MM.1S (cell line): Measurements from ENCODE around the gene RTN4.

ENCODE experiments used
- DNase-seq: peaks from one replicate; pipeline ENCODE4 v3.0.0-alpha.2; 2015
- H2AFZ ChIP-seq: fragments of 300-600 bp; sonication (generic); 2 replicates; pipeline ENCODE4 v1.6.0; 2016; ENCODE audit warnings: antibody characterized with exemption, low read length
- H3F3A ChIP-seq: fragments of 300-600 bp; sonication (generic); 2 replicates; pipeline ENCODE4 v1.6.1; 2016; ENCODE audit warnings: mild to moderate bottlenecking, antibody characterized with exemption, low read length, moderate library complexity, mixed read lengths; ENCODE audit not compliant: insufficient read depth
- H3K27ac ChIP-seq: fragments of 300-600 bp; sonication (generic); 2 replicates; pipeline ENCODE4 v1.5.1; 2016; ENCODE audit warnings: mild to moderate bottlenecking, low read length
- H3K27me3 ChIP-seq: fragments of 300-600 bp; sonication (generic); replicated peaks from 2 replicates; pipeline ENCODE4 v1.6.0; 2016; ENCODE audit warnings: low read length; ENCODE audit not compliant: insufficient read depth
- H3K36me3 ChIP-seq: fragments of 300-600 bp; sonication (generic); replicated peaks from 2 replicates; pipeline ENCODE4 v1.6.1; 2016; ENCODE audit warnings: mild to moderate bottlenecking, low read length, mixed read lengths; ENCODE audit not compliant: insufficient read depth
- H3K4me1 ChIP-seq: fragments of 300-600 bp; sonication (generic); 2 replicates; pipeline ENCODE4 v1.6.1; 2016; ENCODE audit warnings: low read length, mixed read lengths
- H3K4me2 ChIP-seq: fragments of 300-600 bp; sonication (generic); 2 replicates; pipeline ENCODE4 v1.6.0; 2016; ENCODE audit warnings: low read depth, low read length
- H3K4me3 ChIP-seq: fragments of 300-600 bp; sonication (generic); 2 replicates; pipeline ENCODE4 v1.5.1; 2016; ENCODE audit warnings: low read length, mixed read lengths
- H3K79me2 ChIP-seq: fragments of 300-600 bp; sonication (generic); 2 replicates; pipeline ENCODE4 v1.6.1; 2016; ENCODE audit warnings: mixed run types, low read length, mixed read lengths
- H3K9ac ChIP-seq: fragments of 300-600 bp; sonication (generic); 2 replicates; pipeline ENCODE4 v1.6.1; 2016; ENCODE audit warnings: low read length, mixed read lengths
- H3K9me2 ChIP-seq: fragments of 300-600 bp; sonication (generic); replicated peaks from 2 replicates; pipeline ENCODE4 v1.6.1; 2016; ENCODE audit warnings: mild to moderate bottlenecking, low read length, mixed read lengths; ENCODE audit not compliant: insufficient read depth
- H3K9me3 ChIP-seq: fragments of 300-600 bp; sonication (generic); replicated peaks from 2 replicates; pipeline ENCODE4 v1.6.1; 2016; ENCODE audit warnings: mild to moderate bottlenecking, low read length, mixed read lengths; ENCODE audit not compliant: insufficient read depth
- H4K20me1 ChIP-seq: fragments of 300-600 bp; sonication (generic); 2 replicates; pipeline ENCODE4 v1.6.1; 2016; ENCODE audit warnings: mild to moderate bottlenecking, low read length, moderate library complexity, mixed read lengths; ENCODE audit not compliant: insufficient read depth
- CTCF ChIP-seq: fragments of 300-600 bp; sonication (generic); IDR thresholded peaks from 2 replicates; pipeline ENCODE4 v1.5.1; 2016; ENCODE audit warnings: antibody characterized with exemption, low read length, mixed read lengths
- EZH2 ChIP-seq: fragments of 300-600 bp; sonication (generic); optimal IDR thresholded peaks from 2 replicates; pipeline ENCODE3; 2017; ENCODE audit warnings: low read depth, mild to moderate bottlenecking, antibody characterized with exemption, low read length, mixed read lengths
- EZH2phosphoT487 ChIP-seq: fragments of 300-600 bp; sonication (generic); IDR thresholded peaks from 2 replicates; pipeline ENCODE4 v1.6.1; 2018; ENCODE audit warnings: antibody characterized with exemption, low read length

Gene RTN4

GRCh38 chr2:54940723-54941122 is 109.5 kb downstream of the RTN4 start:
- Histone ChIP-seq H3K79me2 (no peaks in the 10 kb centered on the region), H3K4me3 (no peak overlapping the region), H2AFZ (no peak overlapping the region), H3K4me1 (peaks cover 11% of the 10 kb centered on the region), H4K20me1 (no peaks in the 10 kb centered on the region), H3K9me3 (no peaks in the 10 kb centered on the region), H3F3A (no peaks in the 10 kb centered on the region), H3K4me2 (no peak overlapping the region), H3K27ac (no peak overlapping the region), H3K36me3 (no peaks in the 10 kb centered on the region), H3K27me3 (no peaks in the 10 kb centered on the region), H3K9ac (no peak overlapping the region), H3K9me2 (no peaks in the 10 kb centered on the region)
- TF ChIP-seq CTCF (no peak), EZH2phosphoT487 (no peak), EZH2 (no peak)
- DNase-seq = no peak

GRCh38 chr2:54939446-54940118 is 110.7 kb downstream of the RTN4 start:
- H3K9me3 ChIP-seq = no peaks in the 10 kb centered on the region
- no peaks in the 10 kb centered on the region for H3K9me2 ChIP-seq
- H3K4me1 ChIP-seq = 0 out of 2 replicates have a peak, but pooled peaks cover 5% of the 10 kb centered on the region
- no peak overlapping the region for H3K27ac ChIP-seq
- H3K36me3 ChIP-seq = no peaks in the 10 kb centered on the region
- no peak overlapping the region for H3K9ac ChIP-seq
- no peak for DNase-seq
- no peak overlapping the region for H3K4me2 ChIP-seq
- no peak overlapping the region for H3K4me3 ChIP-seq
- no peaks in the 10 kb centered on the region for H4K20me1 ChIP-seq
- no peaks in the 10 kb centered on the region for H3K79me2 ChIP-seq
- TF ChIP-seq EZH2 = no peak
- TF ChIP-seq EZH2phosphoT487 = no peak
- no peak for TF ChIP-seq CTCF
- no peak overlapping the region for H2AFZ ChIP-seq
- no peaks in the 10 kb centered on the region for H3K27me3 ChIP-seq
- H3F3A ChIP-seq = no peaks in the 10 kb centered on the region

- no peak overlapping the region for H3K4me3 ChIP-seq
- H3K79me2 ChIP-seq = no peaks in the 10 kb centered on the region
- no peak overlapping the region for H2AFZ ChIP-seq
- H3K4me1 ChIP-seq = 0 out of 2 replicates have a peak, but pooled peaks cover 5% of the 10 kb centered on the region
- H3K9me3 ChIP-seq = no peaks in the 10 kb centered on the region
- H3K27me3 ChIP-seq = no peaks in the 10 kb centered on the region
- H4K20me1 ChIP-seq = no peaks in the 10 kb centered on the region
- no peak overlapping the region for H3K4me2 ChIP-seq
- TF ChIP-seq EZH2phosphoT487 = no peak
- TF ChIP-seq CTCF = no peak
- no peak for TF ChIP-seq EZH2
- H3K9ac ChIP-seq = no peak overlapping the region
- H3K9me2 ChIP-seq = no peaks in the 10 kb centered on the region
- no peaks in the 10 kb centered on the region for H3F3A ChIP-seq
- H3K36me3 ChIP-seq = no peaks in the 10 kb centered on the region
- no peak overlapping the region for H3K27ac ChIP-seq
- no peak for DNase-seq
Observed at GRCh38 chr2:54936766-54937165, 113.5 kb downstream of the RTN4 start.
